ENCODE results near the gene TBC1D21.

TBC1D21 gene

DNA sequence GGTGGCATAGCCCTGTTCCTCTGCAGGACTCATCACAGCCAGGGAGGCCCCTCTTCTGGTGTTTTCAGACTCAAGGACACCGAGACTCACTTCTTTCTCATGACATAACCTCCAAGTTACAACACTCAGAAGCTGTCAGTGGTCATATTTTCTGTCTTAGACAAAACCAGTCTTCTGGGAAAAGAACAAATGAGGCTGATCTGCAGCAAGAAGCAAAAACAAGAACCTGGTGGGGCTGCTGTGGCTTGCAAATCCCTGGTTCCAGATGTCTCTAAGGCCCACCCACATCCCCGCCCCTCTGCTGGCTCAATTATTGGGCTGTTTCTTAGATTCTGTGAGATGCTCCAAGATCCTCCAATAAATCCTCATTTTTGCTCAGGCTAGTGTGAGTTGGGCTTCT is 36.3 kb downstream of the TBC1D21 start:
- H3K9ac ChIP-seq (ENCODE audit: low read length) = no peak overlapping the region
- H3K4me1 ChIP-seq (ENCODE audit: control insufficient read depth, insufficient read depth, low read length) = no peaks in the 10 kb centered on the region
- H3K27me3 ChIP-seq (ENCODE audit: control insufficient read depth, insufficient read depth, low read length) = no peaks in the 10 kb centered on the region
- H3K36me3 ChIP-seq (ENCODE audit: control insufficient read depth, insufficient read depth, low read length) = no peaks in the 10 kb centered on the region
- no peak overlapping the region for H3K4me3 ChIP-seq (ENCODE audit: low read length)
- H3K27ac ChIP-seq (ENCODE audit: low read depth, low read length) = no peak overlapping the region

DNA sequence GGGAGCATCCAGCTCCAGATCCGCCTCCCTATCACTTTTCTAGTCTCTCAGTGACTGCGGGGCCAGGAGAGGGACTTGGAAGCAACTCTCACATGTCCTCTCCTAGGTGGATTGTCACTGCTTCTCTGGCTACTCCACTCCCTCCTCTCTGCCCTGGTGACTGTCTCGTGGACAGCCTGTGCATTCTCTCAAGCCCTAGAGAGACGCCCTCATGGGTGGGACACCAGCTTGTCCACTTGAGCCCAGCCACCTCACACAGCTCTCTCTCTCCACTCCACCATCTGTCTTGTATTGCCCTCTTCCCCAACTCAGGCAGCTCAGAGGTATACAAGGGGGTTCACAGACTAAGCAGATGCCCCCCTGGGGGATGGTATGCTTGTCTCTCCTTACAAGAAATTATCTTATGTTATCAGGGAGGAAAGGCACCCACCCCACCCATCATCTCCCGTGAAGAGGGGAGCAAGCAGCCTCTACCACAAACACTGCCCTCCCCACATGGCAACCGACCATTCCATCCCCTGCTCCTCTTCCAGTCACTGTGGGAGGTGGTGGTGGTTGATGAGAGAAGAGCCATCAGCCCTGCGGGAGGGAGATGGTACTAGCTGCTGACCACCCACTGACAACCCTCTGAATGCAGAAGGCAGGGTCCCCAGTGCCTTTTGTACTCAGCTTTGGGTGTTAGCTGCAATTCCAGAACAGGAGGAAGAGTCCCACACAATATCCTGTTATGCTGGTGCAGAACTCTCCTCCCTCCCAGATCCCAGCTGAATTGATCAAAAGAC is 37.3 kb downstream of the TBC1D21 start:
- Histone ChIP-seq H3K36me3 (ENCODE audit: control insufficient read depth, insufficient read depth, low read length) (no peaks in the 10 kb centered on the region), H3K4me3 (ENCODE audit: low read length) (no peak overlapping the region), H3K27ac (ENCODE audit: low read depth, low read length) (no peak overlapping the region), H3K4me1 (ENCODE audit: control insufficient read depth, insufficient read depth, low read length) (no peaks in the 10 kb centered on the region), H3K27me3 (ENCODE audit: control insufficient read depth, insufficient read depth, low read length) (no peaks in the 10 kb centered on the region), H3K9ac (ENCODE audit: low read length) (no peak overlapping the region)

DNA sequence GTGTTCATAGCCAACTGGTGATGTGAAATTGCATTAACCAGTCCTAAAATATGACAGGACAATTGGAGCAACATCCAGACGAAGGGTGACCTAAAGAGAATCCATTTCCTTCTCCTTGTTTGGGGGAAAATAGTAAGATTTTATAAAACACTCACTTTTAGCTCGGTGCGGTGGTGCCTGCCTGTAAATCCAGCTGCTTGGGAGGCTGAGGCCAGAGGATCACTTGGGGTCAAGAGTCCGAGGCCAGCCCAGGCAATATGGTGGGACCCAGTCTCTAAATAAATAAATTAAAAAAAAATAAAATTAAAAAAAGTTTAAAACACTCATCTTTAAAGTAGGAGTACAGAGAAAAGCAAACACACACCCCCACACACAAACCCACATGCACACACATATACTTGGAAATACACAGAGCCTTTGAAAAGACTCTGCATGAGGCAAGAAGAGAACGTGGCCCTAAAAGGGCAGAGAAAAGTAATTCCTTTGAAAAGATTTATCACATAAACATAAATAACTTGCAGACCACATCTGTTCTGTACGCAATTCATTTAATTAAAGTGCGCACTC is 38.7 kb downstream of the TBC1D21 start:
- H3K36me3 ChIP-seq (ENCODE audit: control insufficient read depth, insufficient read depth, low read length) = no peaks in the 10 kb centered on the region
- H3K4me3 ChIP-seq (ENCODE audit: low read length) = no peak overlapping the region
- H3K27ac ChIP-seq (ENCODE audit: low read depth, low read length) = no peak overlapping the region
- H3K27me3 ChIP-seq (ENCODE audit: control insufficient read depth, insufficient read depth, low read length) = no peaks in the 10 kb centered on the region
- H3K9ac ChIP-seq (ENCODE audit: low read length) = no peak overlapping the region
- H3K4me1 ChIP-seq (ENCODE audit: control insufficient read depth, insufficient read depth, low read length) = no peaks in the 10 kb centered on the region

DNA sequence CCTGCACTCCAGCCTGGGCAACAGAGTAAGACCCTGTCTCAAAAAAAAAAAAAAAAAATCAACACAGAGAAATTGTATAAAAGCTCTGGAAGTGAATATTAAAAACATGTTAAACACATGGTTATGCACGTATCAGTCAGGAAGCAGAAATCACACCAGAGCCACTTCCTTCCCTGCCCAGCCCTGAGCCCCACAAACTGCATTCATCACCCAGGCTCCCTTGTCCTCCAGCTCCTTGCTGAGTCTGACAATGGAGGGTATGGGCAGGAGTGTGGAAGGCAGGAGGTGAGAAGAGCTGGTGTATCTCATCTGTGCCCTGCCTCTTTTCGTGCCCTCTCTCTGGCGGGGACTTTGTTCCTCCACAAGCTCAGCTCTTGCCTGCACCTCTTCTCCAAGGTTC is 40.8 kb downstream of the TBC1D21 start:
- H3K9ac ChIP-seq (ENCODE audit: low read length) = no peak overlapping the region
- no peak overlapping the region for H3K4me3 ChIP-seq (ENCODE audit: low read length)
- no peaks in the 10 kb centered on the region for H3K4me1 ChIP-seq (ENCODE audit: control insufficient read depth, insufficient read depth, low read length)
- H3K36me3 ChIP-seq (ENCODE audit: control insufficient read depth, insufficient read depth, low read length) = no peaks in the 10 kb centered on the region
- H3K27me3 ChIP-seq (ENCODE audit: control insufficient read depth, insufficient read depth, low read length) = no peaks in the 10 kb centered on the region
- H3K27ac ChIP-seq (ENCODE audit: low read depth, low read length) = no peak overlapping the region

DNA sequence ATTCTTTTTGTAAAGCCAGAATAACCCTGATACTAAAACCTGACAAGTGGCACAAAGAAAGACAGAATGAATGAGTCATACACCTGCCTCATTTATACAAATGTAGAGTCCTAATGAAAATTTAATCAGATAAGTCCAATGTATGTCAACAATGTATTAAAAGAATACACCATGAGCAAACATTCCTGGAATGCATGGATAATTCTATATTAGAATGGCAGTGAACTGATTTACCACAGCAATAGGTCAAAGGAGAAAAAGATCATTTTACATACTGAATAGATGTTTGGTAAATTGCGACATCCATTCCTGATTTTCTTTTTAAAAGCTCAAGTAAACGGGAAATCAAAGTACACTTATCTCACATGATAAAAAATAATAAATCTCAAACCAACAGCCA is 41.7 kb downstream of the TBC1D21 start:
- H3K36me3 ChIP-seq (ENCODE audit: control insufficient read depth, insufficient read depth, low read length) = no peaks in the 10 kb centered on the region
- no peak overlapping the region for H3K27ac ChIP-seq (ENCODE audit: low read depth, low read length)
- no peak overlapping the region for H3K9ac ChIP-seq (ENCODE audit: low read length)
- no peaks in the 10 kb centered on the region for H3K4me1 ChIP-seq (ENCODE audit: control insufficient read depth, insufficient read depth, low read length)
- no peak overlapping the region for H3K4me3 ChIP-seq (ENCODE audit: low read length)
- H3K27me3 ChIP-seq (ENCODE audit: control insufficient read depth, insufficient read depth, low read length) = no peaks in the 10 kb centered on the region

DNA sequence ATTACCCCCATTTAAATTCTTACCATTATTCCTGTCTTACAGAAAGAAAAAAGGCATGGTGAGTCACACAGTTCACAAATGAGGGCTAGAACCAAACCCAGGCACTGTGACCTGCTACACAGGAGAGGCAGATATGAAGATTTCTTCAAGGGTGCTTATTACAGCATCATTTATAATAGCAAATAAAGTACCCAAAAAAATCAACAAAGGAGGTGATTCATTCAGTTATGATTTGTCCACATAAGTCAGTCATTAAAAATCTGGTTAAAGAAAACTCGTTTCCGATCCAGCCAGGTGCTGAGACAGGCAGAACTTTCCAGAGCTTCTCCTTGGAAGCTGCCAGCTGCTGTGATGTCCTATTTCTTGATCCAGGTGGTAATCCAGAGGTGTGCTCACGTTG is 45.4 kb downstream of the TBC1D21 start:
- H3K27ac ChIP-seq (ENCODE audit: low read depth, low read length) = no peak overlapping the region
- H3K4me1 ChIP-seq (ENCODE audit: control insufficient read depth, insufficient read depth, low read length) = peaks cover 8% of the 10 kb centered on the region
- H3K36me3 ChIP-seq (ENCODE audit: control insufficient read depth, insufficient read depth, low read length) = no peaks in the 10 kb centered on the region
- no peak overlapping the region for H3K4me3 ChIP-seq (ENCODE audit: low read length)
- H3K9ac ChIP-seq (ENCODE audit: low read length) = no peak overlapping the region
- no peaks in the 10 kb centered on the region for H3K27me3 ChIP-seq (ENCODE audit: control insufficient read depth, insufficient read depth, low read length)

DNA sequence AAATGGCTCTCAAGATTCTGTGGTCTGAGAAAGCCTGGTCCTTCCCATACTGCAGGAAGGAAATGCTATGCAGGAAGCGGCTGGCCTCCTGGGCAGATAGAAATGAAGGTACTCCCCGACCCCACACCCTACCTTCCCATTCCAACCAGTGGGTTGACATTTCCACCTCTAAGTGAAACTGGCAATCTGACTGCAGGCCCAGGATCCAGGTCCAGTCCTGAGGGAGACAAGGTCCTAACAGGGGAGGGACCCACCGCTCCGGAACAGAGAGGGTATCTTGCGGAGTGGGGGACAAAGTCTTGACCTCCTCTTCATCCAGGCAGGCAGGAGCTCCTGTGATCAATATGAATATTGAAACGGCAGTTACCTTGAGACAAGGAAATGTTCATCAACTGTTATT is 46.3 kb downstream of the TBC1D21 start:
- Histone ChIP-seq H3K27me3 (ENCODE audit: control insufficient read depth, insufficient read depth, low read length) (no peaks in the 10 kb centered on the region), H3K4me3 (ENCODE audit: low read length) (no peak overlapping the region), H3K27ac (ENCODE audit: low read depth, low read length) (no peak overlapping the region), H3K36me3 (ENCODE audit: control insufficient read depth, insufficient read depth, low read length) (no peaks in the 10 kb centered on the region), H3K9ac (ENCODE audit: low read length) (no peak overlapping the region), H3K4me1 (ENCODE audit: control insufficient read depth, insufficient read depth, low read length) (peaks cover 16% of the 10 kb centered on the region)

DNA sequence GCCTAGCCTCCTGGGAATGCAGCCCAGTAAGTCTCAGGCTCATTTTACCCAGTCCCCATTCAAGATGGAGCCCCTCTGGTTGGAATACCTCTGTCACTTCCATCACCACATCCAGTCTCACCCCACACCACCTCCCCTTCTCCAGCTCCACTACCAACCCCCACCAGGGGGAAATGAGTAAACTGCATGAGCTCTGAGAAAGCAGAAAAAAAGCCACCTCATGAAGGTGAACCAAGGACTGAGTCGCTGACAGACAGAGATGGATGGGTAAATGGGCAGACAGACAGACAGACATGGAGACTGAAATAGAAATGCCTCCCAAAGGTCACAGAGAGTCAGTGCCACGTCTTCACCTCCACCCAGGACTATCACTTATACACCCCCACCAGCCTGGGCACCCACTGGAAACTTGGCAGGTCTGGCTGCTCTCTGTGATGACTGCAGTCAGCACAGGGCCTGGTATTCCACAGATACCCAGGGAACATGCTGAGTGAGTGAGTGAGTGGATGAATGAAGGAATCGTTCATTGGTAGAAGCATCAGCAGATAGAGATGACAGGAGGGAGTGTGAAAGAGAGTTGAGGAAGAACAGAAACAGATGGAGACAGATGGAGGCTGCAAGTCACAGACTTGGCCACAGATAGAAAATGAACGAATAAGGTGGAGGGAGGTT is 48.0 kb downstream of the TBC1D21 start:
- Histone ChIP-seq H3K27ac (ENCODE audit: low read depth, low read length) (no peak overlapping the region), H3K9ac (ENCODE audit: low read length) (no peak overlapping the region), H3K4me1 (ENCODE audit: control insufficient read depth, insufficient read depth, low read length) (peaks cover 21% of the 10 kb centered on the region)

DNA sequence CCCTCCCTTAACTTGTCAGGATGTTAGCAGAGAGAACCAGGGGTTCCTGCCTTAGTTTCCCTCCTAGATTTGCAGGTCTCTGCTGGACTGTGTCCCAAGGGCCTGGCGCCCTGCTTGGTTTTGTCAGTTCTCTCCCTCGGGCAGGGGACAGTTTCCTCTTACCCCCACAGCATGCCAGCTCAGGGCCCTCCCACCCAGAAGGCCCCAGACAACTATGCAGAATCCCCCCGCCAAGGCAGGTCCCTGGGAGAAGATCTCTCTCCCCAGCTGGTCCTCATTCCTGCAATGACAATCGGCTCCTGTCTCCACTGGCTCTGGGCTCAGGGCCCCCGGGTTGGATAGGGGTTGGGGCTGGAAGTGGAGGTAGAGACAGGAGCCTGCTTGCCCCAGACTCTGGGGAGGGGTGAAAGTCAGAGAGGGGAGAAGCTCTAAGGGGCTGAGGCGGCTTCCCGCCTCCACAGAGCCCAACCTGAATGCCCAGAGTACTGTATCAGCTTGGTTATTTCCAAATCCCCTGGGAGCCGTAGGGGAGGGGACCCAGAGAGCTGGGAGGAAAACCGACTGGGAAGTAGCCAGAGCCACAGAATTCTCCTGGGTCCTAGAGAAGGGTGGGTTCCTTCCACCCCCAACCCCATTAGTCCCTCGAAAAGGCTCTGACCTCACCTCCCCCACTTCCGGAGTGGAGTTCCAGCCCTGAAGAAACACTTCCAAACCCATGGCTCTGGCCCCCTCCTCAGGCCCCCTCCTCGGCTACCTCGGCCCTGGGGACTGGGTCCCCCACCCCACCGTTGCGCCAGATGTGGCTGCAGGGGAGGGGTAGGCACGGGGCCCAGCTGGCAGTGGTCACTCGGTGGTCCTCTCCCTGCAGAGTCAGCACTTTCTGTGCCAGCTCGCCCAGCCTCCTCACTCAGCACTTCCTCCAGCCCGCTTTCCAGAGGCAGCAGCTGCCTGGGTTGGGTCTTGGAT is 49.1 kb downstream of the TBC1D21 start:
- Histone ChIP-seq H3K27ac (ENCODE audit: low read depth, low read length) (no peak overlapping the region), H3K27me3 (ENCODE audit: control insufficient read depth, insufficient read depth, low read length) (no peaks in the 10 kb centered on the region), H3K4me3 (ENCODE audit: low read length) (no peak overlapping the region), H3K9ac (ENCODE audit: low read length) (no peak overlapping the region), H3K36me3 (ENCODE audit: control insufficient read depth, insufficient read depth, low read length) (no peaks in the 10 kb centered on the region), H3K4me1 (ENCODE audit: control insufficient read depth, insufficient read depth, low read length) (peaks cover 21% of the 10 kb centered on the region)

More for the DNA sequence above, 48.0 kb downstream of the TBC1D21 start:
- no peaks in the 10 kb centered on the region for H3K36me3 ChIP-seq (ENCODE audit: control insufficient read depth, insufficient read depth, low read length)
- H3K4me3 ChIP-seq (ENCODE audit: low read length) = no peak overlapping the region
- H3K27me3 ChIP-seq (ENCODE audit: control insufficient read depth, insufficient read depth, low read length) = no peaks in the 10 kb centered on the region

DNA sequence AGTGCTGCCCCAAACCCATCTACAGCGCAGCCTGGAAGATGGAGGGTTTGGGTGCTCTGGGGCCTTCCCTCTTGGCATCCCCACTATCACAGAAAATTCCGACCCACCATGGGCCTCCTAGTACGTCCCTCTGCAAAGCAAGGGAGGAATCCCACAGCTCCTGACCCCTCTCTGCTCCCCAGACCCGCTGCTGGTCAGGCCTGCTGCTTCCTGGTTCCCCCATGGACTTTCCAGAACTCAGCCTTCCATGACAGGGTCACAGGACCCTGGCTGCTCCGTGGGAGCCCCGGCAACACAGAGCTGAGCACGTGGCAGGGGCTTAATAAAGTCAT is 49.8 kb downstream of the TBC1D21 start:
- Histone ChIP-seq H3K27me3 (ENCODE audit: control insufficient read depth, insufficient read depth, low read length) (no peaks in the 10 kb centered on the region), H3K4me1 (ENCODE audit: control insufficient read depth, insufficient read depth, low read length) (peaks cover 24% of the 10 kb centered on the region), H3K9ac (ENCODE audit: low read length) (no peak overlapping the region), H3K4me3 (ENCODE audit: low read length) (no peak overlapping the region), H3K36me3 (ENCODE audit: control insufficient read depth, insufficient read depth, low read length) (no peaks in the 10 kb centered on the region), H3K27ac (ENCODE audit: low read depth, low read length) (no peak overlapping the region)

DNA sequence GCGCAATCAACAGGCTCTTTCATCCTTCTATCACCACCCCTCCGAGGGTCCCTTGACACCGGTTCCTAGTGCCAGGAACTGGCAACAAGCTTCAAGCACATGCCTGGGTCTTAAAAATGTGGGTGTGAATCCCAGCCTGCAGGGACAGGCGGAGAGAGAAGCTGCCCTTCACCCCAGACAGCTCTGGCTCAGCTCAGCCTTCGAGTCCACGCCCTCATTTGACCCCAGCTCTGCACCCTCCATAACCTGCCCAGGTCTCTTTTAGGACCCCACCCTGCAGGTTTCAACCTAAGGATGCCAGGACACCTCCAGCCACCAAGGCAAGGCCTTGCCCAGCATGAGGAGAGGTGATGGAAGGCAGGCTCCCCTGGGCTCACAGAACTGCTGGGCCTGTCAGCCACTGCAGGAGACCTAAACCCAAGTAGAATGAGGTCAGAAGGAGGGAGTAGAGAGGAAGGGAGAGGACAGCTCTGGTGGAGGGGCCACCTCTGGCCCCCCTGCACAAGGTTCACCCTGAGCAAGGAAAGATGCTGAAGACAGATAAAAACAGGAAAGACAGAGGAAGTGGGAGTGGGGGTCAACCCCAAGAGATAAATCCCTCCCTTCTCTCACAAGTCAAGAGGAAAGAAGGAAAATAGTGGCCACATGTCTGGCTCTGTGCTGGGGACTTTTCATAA is 50.3 kb downstream of the TBC1D21 start:
- Histone ChIP-seq H3K36me3 (ENCODE audit: control insufficient read depth, insufficient read depth, low read length) (no peaks in the 10 kb centered on the region), H3K4me3 (ENCODE audit: low read length) (no peak overlapping the region), H3K9ac (ENCODE audit: low read length) (no peak overlapping the region), H3K27ac (ENCODE audit: low read depth, low read length) (peak overlapping the region; percentile 85), H3K4me1 (ENCODE audit: control insufficient read depth, insufficient read depth, low read length) (peaks cover 25% of the 10 kb centered on the region), H3K27me3 (ENCODE audit: control insufficient read depth, insufficient read depth, low read length) (no peaks in the 10 kb centered on the region)

All from rectal smooth muscle tissue (tissue), 1 donor.